ENCODE data around the gene PTGS2.

GRCh38 chr1:186636786-186637185 is 43.4 kb downstream of the PTGS2 start:
- TF ChIP-seq CTCF (IDR thresholded peaks at IDR 0.05; ENCODE audit: poor library complexity) (no peak), EZH2 (IDR thresholded peaks at IDR 0.05; ENCODE audit: borderline replicate concordance) (no peak), EZH2phosphoT487 (IDR thresholded peaks at IDR 0.05; ENCODE audit: low read depth, severe bottlenecking, unreplicated experiment) (no peak)
